A549 (cell line): Measurements from ENCODE around the gene DNMT3A. TPM values are rescaled to one million over a fixed set of nuclear protein-coding genes. Genes with fewer than 3 reads are reported as not detected.

Experiments used
- ATAC-seq, 2 experiments: fragments of 200-7000 bp in 1 of 2; fragments of >200 bp in 1 of 2; cut with Nextera tagmentation in 1 of 2; cut with Tn5 transposase in 1 of 2; 3 replicates each; pipeline versions ENCODE4 v1.8.0 to v1.9.1; 2018 to 2020; ENCODE audit warnings: mild to moderate bottlenecking in 1 of 2, moderate library complexity in 1 of 2
- CTCF ChIA-PET: fragments of 300-600 bp; sonication (Branson Sonifier 250); formaldehyde crosslinking; extraction: SDS; loops from one replicate; lab custom pipeline; 2021; ENCODE audit warnings: antibody characterized with exemption, inconsistent platforms; lab: Yijun Ruan, JAX
- POLR2A ChIA-PET: fragments of 350-600 bp; formaldehyde crosslinking; extraction: SDS; loops from one replicate; lab custom pipeline; 2021; ENCODE audit warnings: antibody characterized with exemption, inconsistent platforms; lab: Yijun Ruan, JAX
- DNase-seq, 2 experiments: peaks; one replicate each; pipeline versions ENCODE4 v3.0.0 to v3.0.0-alpha.2; 2011 to 2016; ENCODE audit warnings: low read depth in 1 of 2, low spot score in 1 of 2
- FAIRE-seq: peaks from 2 replicates; lab custom pipeline; 2011; peaks lifted over from hg19 to GRCh38; lab: Jason Lieb, UNC
- H3K27ac ChIP-seq, 2 experiments: fragments of >200 bp; sonication (Bioruptor Twin); formaldehyde crosslinking; 3 replicates each; pipeline ENCODE4 v1.5.1; 2016 to 2017
- H3K4me1 ChIP-seq: fragments of >200 bp; sonication (Bioruptor Twin); formaldehyde crosslinking; 3 replicates; pipeline ENCODE4 v1.6.1; 2016
- H3K4me2 ChIP-seq: fragments of >200 bp; sonication (Bioruptor Twin); formaldehyde crosslinking; 3 replicates; pipeline ENCODE4 v1.6.1; 2016
- H3K4me3 ChIP-seq: fragments of >200 bp; sonication (Bioruptor Twin); formaldehyde crosslinking; 3 replicates; pipeline ENCODE4 v1.5.1; 2016
- H3K9me3 ChIP-seq: fragments of >200 bp; sonication (Bioruptor Twin); formaldehyde crosslinking; 3 replicates; pipeline ENCODE4 v1.6.1; 2016
- ATOH8 ChIP-seq: fragments of 250-450 bp; sonication (Bioruptor Pico); IDR thresholded peaks from 2 replicates; pipeline ENCODE4 v1.5.0; 2020; ENCODE audit warnings: low read depth, mild to moderate bottlenecking, moderate library complexity
- BCL3 ChIP-seq: fragments of >200 bp; sonication (Bioruptor Twin); formaldehyde crosslinking; IDR thresholded peaks from 3 replicates; pipeline ENCODE4 v1.6.1; 2016
- CBX2 ChIP-seq: fragments of 200-600 bp; sonication (generic); IDR thresholded peaks from 2 replicates; pipeline ENCODE4 v1.6.1; 2016; ENCODE audit warnings: low read depth, mild to moderate bottlenecking, borderline replicate concordance
- CHD2 ChIP-seq: fragments of 150-350 bp; IDR thresholded peaks from 2 replicates; pipeline ENCODE4 v1.6.1; 2014; ENCODE audit warnings: low read length; ENCODE audit not compliant: partially characterized antibody
- CTCF ChIP-seq: fragments of >200 bp; sonication (Bioruptor Twin); formaldehyde crosslinking; IDR thresholded peaks from 3 replicates; pipeline ENCODE4 v1.5.1; 2016
- ELK1 ChIP-seq: fragments of 150-350 bp; IDR thresholded peaks from 2 replicates; pipeline ENCODE4 v1.6.1; 2014; ENCODE audit warnings: low read depth, mild to moderate bottlenecking, low read length
- ESRRA ChIP-seq: fragments of 150-350 bp; IDR thresholded peaks from 2 replicates; pipeline ENCODE4 v1.6.1; 2014; ENCODE audit warnings: mild to moderate bottlenecking, low read length, borderline replicate concordance
- FOSB ChIP-seq: fragments of 250-450 bp; sonication (Bioruptor Pico); IDR thresholded peaks from 2 replicates; pipeline ENCODE4 v1.5.0; 2020; ENCODE audit warnings: mild to moderate bottlenecking, moderate library complexity
- FOXS1 ChIP-seq: fragments of 250-450 bp; sonication (Bioruptor Pico); IDR thresholded peaks from 2 replicates; pipeline ENCODE4 v1.5.0; 2020; ENCODE audit warnings: mild to moderate bottlenecking, moderate library complexity
- HEYL ChIP-seq: fragments of 250-450 bp; sonication (Bioruptor Pico); IDR thresholded peaks from 2 replicates; pipeline ENCODE4 v1.8.0; 2021; ENCODE audit warnings: mild to moderate bottlenecking, moderate library complexity
- HOXA7 ChIP-seq: fragments of 250-450 bp; sonication (Bioruptor Pico); IDR thresholded peaks from 2 replicates; pipeline ENCODE4 v1.5.0; 2020; ENCODE audit warnings: mild to moderate bottlenecking, moderate library complexity
- HOXB5 ChIP-seq: fragments of 250-450 bp; sonication (Bioruptor Pico); IDR thresholded peaks from 2 replicates; pipeline ENCODE4 v1.5.0; 2020; ENCODE audit warnings: mild to moderate bottlenecking, moderate library complexity
- KDM5A ChIP-seq: fragments of 200-600 bp; sonication (generic); IDR thresholded peaks from 2 replicates; pipeline ENCODE4 v1.6.1; 2016; ENCODE audit warnings: antibody characterized with exemption, mild to moderate bottlenecking
- MAFK ChIP-seq: fragments of 450-650 bp; IDR thresholded peaks from 2 replicates; pipeline ENCODE4 v1.6.1; 2014; ENCODE audit not compliant: partially characterized antibody
- MYC ChIP-seq: IDR thresholded peaks from 2 replicates; pipeline ENCODE4 v1.6.1; 2012; ENCODE audit warnings: mild to moderate bottlenecking, inconsistent platforms, low read length, improper control_type of control experiment, borderline replicate concordance
- NR3C1 ChIP-seq: fragments of >200 bp; sonication (Bioruptor Twin); formaldehyde crosslinking; IDR thresholded peaks from 3 replicates; pipeline ENCODE4 v1.6.1; 2017
- PBX3 ChIP-seq: IDR thresholded peaks from 2 replicates; pipeline ENCODE4 v1.6.1; 2012
- RFX5 ChIP-seq: fragments of 450-650 bp; IDR thresholded peaks from 2 replicates; pipeline ENCODE4 v1.7.1; 2014; ENCODE audit warnings: antibody characterized with exemption, mild to moderate bottlenecking, moderate library complexity
- RNF2 ChIP-seq: fragments of 200-600 bp; sonication (generic); IDR thresholded peaks from 2 replicates; pipeline ENCODE4 v1.6.1; 2016; ENCODE audit warnings: low read depth, mild to moderate bottlenecking, antibody characterized with exemption, moderate library complexity, borderline replicate concordance
- SMC3 ChIP-seq: fragments of >200 bp; sonication (Bioruptor Twin); formaldehyde crosslinking; IDR thresholded peaks from 3 replicates; pipeline ENCODE4 v1.6.1; 2018; ENCODE audit warnings: inconsistent platforms
- SREBF2 ChIP-seq: fragments of 450-650 bp; IDR thresholded peaks from 2 replicates; pipeline ENCODE4 v1.6.1; 2014; ENCODE audit warnings: mild to moderate bottlenecking, moderate library complexity
- TFCP2L1 ChIP-seq: fragments of 250-450 bp; sonication (Bioruptor Pico); IDR thresholded peaks from 2 replicates; pipeline ENCODE4 v1.5.0; 2021; ENCODE audit warnings: mild to moderate bottlenecking
- USF2 ChIP-seq: fragments of 450-650 bp; IDR thresholded peaks from 2 replicates; pipeline ENCODE4 v1.6.1; 2014; ENCODE audit warnings: antibody characterized with exemption
- ZC3H11A ChIP-seq: fragments of 450-650 bp; IDR thresholded peaks from 2 replicates; pipeline ENCODE4 v1.6.1; 2014; ENCODE audit warnings: antibody characterized with exemption, mild to moderate bottlenecking
- ZFP36 ChIP-seq: fragments of 450-650 bp; IDR thresholded peaks from 2 replicates; pipeline ENCODE4 v1.6.1; 2014; ENCODE audit warnings: borderline replicate concordance; ENCODE audit not compliant: partially characterized antibody
- WGBS: methylation state at CpG from one replicate; pipeline ENCODE4 v1.1.6; 2017; ENCODE audit errors: missing lambda C conversion rate; 5-methylcytosine and 5-hydroxymethylcytosine counted together
- polyA plus RNA-seq, 4 experiments: library from polyadenylated mRNA; depleted of rRNA in 3 of 4; stranded (reverse); fragments of >200 nt; fragmentation: RNase III in 1 of 4; extraction: RNeasy Plus Mini Kit Qiagen cat#74134 plus additional on column Dnase treatment in 1 of 4; gene quantifications; 2 replicates in 3 of 4; 3 replicates in 1 of 4; pipeline ENCODE4 v1.2.3, GENCODE V29; 2011 to 2017

Gene DNMT3A
- polyA plus RNA-seq, 2 of the 4 experiments (the other 2 are of a cell fraction) = 4.4 to 11.9 TPM

- no peak for DNase-seq
- Histone ChIP-seq H3K4me1 (0 out of 3 replicates have a peak, but pooled peaks cover 6% of the 10 kb centered on the region), H3K4me3 (no peak overlapping the region)
- no peak for FAIRE-seq
- 93% methylated on average over 13 of the region's 13 CpGs for WGBS
- CTCF ChIA-PET = interaction anchor here (1.0 to 1.5 kb wide), 4 partner anchors 9 to 68 kb away, joined by 4 to 8 read pairs (median 4); no protein-coding TSS in a partner anchor
- TF ChIP-seq SREBF2 = no peak
- no peak for TF ChIP-seq ZFP36
- TF ChIP-seq CHD2 = no peak
- TF ChIP-seq USF2 = no peak
- TF ChIP-seq HEYL = no peak
- TF ChIP-seq ESRRA = no peak
- no peak for TF ChIP-seq PBX3
- no peak for TF ChIP-seq CBX2
- no peak for TF ChIP-seq ATOH8 (CRISPR knock-in tag)
- TF ChIP-seq MAFK = no peak
- no peak for TF ChIP-seq BCL3
- TF ChIP-seq, all 56 proteins: peak for 0
- POLR2A ChIA-PET = no interaction called here
- peak in 1 of 2 experiments; percentile 10; a peak in 1 of 6 replicates for ATAC-seq
- Histone ChIP-seq H3K27ac (no peak overlapping the region), H3K9me3 (no peaks in the 10 kb centered on the region), H3K4me2 (no peak overlapping the region)
These were observed 47.7 kb downstream of the DNMT3A start for GRCh38 chr2:25293958-25294562.

- H3K4me1 ChIP-seq = 0 out of 3 replicates have a peak, but pooled peaks cover 6% of the 10 kb centered on the region
- FAIRE-seq (no peak), DNase-seq (no peak)
- no peak overlapping the region for H3K27ac ChIP-seq
- no peak overlapping the region for H3K4me3 ChIP-seq
- POLR2A ChIA-PET = no interaction called here
- no peaks in the 10 kb centered on the region for H3K9me3 ChIP-seq
- TF ChIP-seq FOXS1 (CRISPR knock-in tag) (no peak), HEYL (no peak), MYC (no peak), SREBF2 (no peak), HOXA7 (CRISPR knock-in tag) (no peak), RFX5 (no peak), TFCP2L1 (CRISPR knock-in tag) (no peak), CTCF (no peak), HOXB5 (CRISPR knock-in tag) (no peak), ESRRA (no peak), RNF2 (no peak), ZFP36 (no peak), ELK1 (no peak), SMC3 (no peak), KDM5A (no peak), NR3C1 (no peak), FOSB (CRISPR knock-in tag) (no peak), ZC3H11A (no peak)
- TF ChIP-seq, all 56 proteins: peak for 0
- CTCF ChIA-PET = interaction anchor here (1.3 kb wide), 1 partner anchor 17 kb away, joined by 7 read pairs; no protein-coding TSS in a partner anchor
- ATAC-seq = no peak
- WGBS = 83% methylated on average over 7 of the region's 7 CpGs
- H3K4me2 ChIP-seq = no peak overlapping the region
These were observed 48.6 kb downstream of the DNMT3A start for GRCh38 chr2:25293145-25293544.
